Trophoblast cell (in vitro differentiated cells and primary cell): ENCODE results near the gene CUTC.

Source experiments
- DNase-seq, 2 donors: peaks; one replicate each; pipeline ENCODE4 v3.0.0-alpha.2; 2016
- H2AFZ ChIP-seq: 2 replicates; pipeline ENCODE4 v1.6.1; 2013; ENCODE audit warnings: low read length, moderate library complexity, mild to moderate bottlenecking; ENCODE audit not compliant: insufficient read depth, poor library complexity
- H2AK5ac ChIP-seq: 2 replicates; pipeline ENCODE4 v1.6.1; 2013; ENCODE audit warnings: mild to moderate bottlenecking, low read length
- H2BK120ac ChIP-seq: 2 replicates; pipeline ENCODE4 v1.6.1; 2013; ENCODE audit warnings: low read length, mild to moderate bottlenecking, moderate library complexity; ENCODE audit not compliant: insufficient read depth, poor library complexity
- H2BK12ac ChIP-seq: 2 replicates; pipeline ENCODE4 v1.6.1; 2013; ENCODE audit warnings: mild to moderate bottlenecking, low read length, moderate library complexity
- H2BK5ac ChIP-seq: 2 replicates; pipeline ENCODE4 v1.6.1; 2013; ENCODE audit warnings: low read length, low read depth, moderate library complexity, mild to moderate bottlenecking; ENCODE audit not compliant: poor library complexity
- H3K14ac ChIP-seq: 2 replicates; pipeline ENCODE4 v1.6.1; 2013; ENCODE audit warnings: mild to moderate bottlenecking, low read length
- H3K18ac ChIP-seq: 2 replicates; pipeline ENCODE4 v1.6.1; 2013; ENCODE audit warnings: mild to moderate bottlenecking, low read length
- H3K23ac ChIP-seq: 2 replicates; pipeline ENCODE4 v1.6.1; 2013; ENCODE audit warnings: low read length
- H3K27ac ChIP-seq: 2 replicates; pipeline ENCODE4 v1.5.1; 2013; ENCODE audit warnings: low read depth, mild to moderate bottlenecking, inconsistent platforms, low read length, moderate library complexity
- H3K27me3 ChIP-seq: 2 replicates; pipeline ENCODE4 v1.6.1; 2013; ENCODE audit warnings: inconsistent platforms, mild to moderate bottlenecking, low read length, moderate library complexity; ENCODE audit not compliant: insufficient read depth
- H3K36me3 ChIP-seq, 2 experiments: 1 replicate in 1 of 2; 2 replicates in 1 of 2; pipeline ENCODE4 v1.6.1; 2013; ENCODE audit warnings: low read length in 2 of 2, mild to moderate bottlenecking in 2 of 2, moderate library complexity in 1 of 2; ENCODE audit not compliant: insufficient read depth in 2 of 2, control insufficient read depth in 1 of 2
- H3K4ac ChIP-seq: 2 replicates; pipeline ENCODE4 v1.6.1; 2013; ENCODE audit warnings: low read depth, mild to moderate bottlenecking, low read length, moderate library complexity
- H3K4me1 ChIP-seq, 2 experiments: 1 replicate in 1 of 2; 2 replicates in 1 of 2; pipeline ENCODE4 v1.6.1; 2013; ENCODE audit warnings: low read length in 2 of 2, mild to moderate bottlenecking in 2 of 2, moderate library complexity in 1 of 2; ENCODE audit not compliant: insufficient read depth in 2 of 2, control insufficient read depth in 1 of 2
- H3K4me2 ChIP-seq: 2 replicates; pipeline ENCODE4 v1.6.1; 2013; ENCODE audit warnings: inconsistent platforms, mild to moderate bottlenecking, low read length, moderate library complexity
- H3K4me3 ChIP-seq: 2 replicates; pipeline ENCODE4 v1.5.1; 2013; ENCODE audit warnings: mild to moderate bottlenecking, low read depth, low read length, inconsistent platforms
- H3K79me1 ChIP-seq: one replicate; pipeline ENCODE4 v1.6.1; 2013; ENCODE audit warnings: low read length
- H3K79me2 ChIP-seq: 2 replicates; pipeline ENCODE4 v1.6.1; 2013; ENCODE audit warnings: low read length, mild to moderate bottlenecking; ENCODE audit not compliant: control insufficient read depth, insufficient read depth, poor library complexity
- H3K9ac ChIP-seq: 2 replicates; pipeline ENCODE4 v1.6.1; 2013; ENCODE audit warnings: mild to moderate bottlenecking, low read length
- H3K9me3 ChIP-seq: 2 replicates; pipeline ENCODE4 v1.6.1; 2013; ENCODE audit warnings: low read depth, mild to moderate bottlenecking, control low read depth, inconsistent platforms, low read length; ENCODE audit not compliant: insufficient read depth
- H4K12ac ChIP-seq: 2 replicates; pipeline ENCODE4 v1.6.1; 2013; ENCODE audit warnings: low read depth, mild to moderate bottlenecking, low read length, moderate library complexity
- H4K8ac ChIP-seq: 2 replicates; pipeline ENCODE4 v1.6.1; 2013; ENCODE audit warnings: low read depth, mild to moderate bottlenecking, low read length, moderate library complexity
- H4K91ac ChIP-seq: one replicate; pipeline ENCODE4 v1.6.1; 2013; ENCODE audit warnings: low read depth, mild to moderate bottlenecking, low read length, moderate library complexity
- WGBS: extraction: QIAGEN DNeasy Blood & Tissue Kit; methylation state at CpG from one replicate; pipeline ENCODE4 v1.1.7; 2013; ENCODE audit warnings: missing lambda C conversion rate; ENCODE audit not compliant: insufficient read length, insufficient coverage; ENCODE audit errors: extremely low coverage; 5-methylcytosine and 5-hydroxymethylcytosine counted together

The CUTC gene

GRCh38 chr10:99782447-99783286 is 50.6 kb downstream of the CUTC start, which contains the start of gene ABCC2:
Gene ABCC2 (plus strand): TSS chr10:99782640. CDS start chr10:99782845, 205 bp downstream.
- H2BK12ac ChIP-seq, result peak within 1 kb of the TSS; percentile 97
- H3K4ac ChIP-seq, result no peak within 1 kb of the TSS
- H3K9me3 ChIP-seq, result no peaks in the 10 kb centered on the region
- no peak within 1 kb of the TSS for H2AFZ ChIP-seq
- H4K8ac ChIP-seq, result no peak within 1 kb of the TSS
- no peak within 1 kb of the TSS for H2BK120ac ChIP-seq
- no peak within 1 kb of the TSS for H3K4me2 ChIP-seq
- H3K79me1 ChIP-seq, result peaks cover 16% of the 10 kb centered on the region
- H2AK5ac ChIP-seq, result peak within 1 kb of the TSS; percentile 77
- H3K36me3 ChIP-seq, result no peaks in the 10 kb centered on the region
- peaks cover 16 to 20% of the 10 kb centered on the region in 2 experiments for H3K4me1 ChIP-seq
- peak in 1 of 2 donors; percentile 18 for DNase-seq
- no peak within 1 kb of the TSS for H3K27ac ChIP-seq
- H3K27me3 ChIP-seq, result no peaks in the 10 kb centered on the region
- H2BK5ac ChIP-seq, result no peak within 1 kb of the TSS
- H3K79me2 ChIP-seq, result peaks cover 4% of the 10 kb centered on the region
- H3K14ac ChIP-seq, result peak within 1 kb of the TSS; percentile 60
- H3K23ac ChIP-seq, result no peak within 1 kb of the TSS
- WGBS, result no CpG with 5 or more reads among the region's 7 CpGs
- H4K12ac ChIP-seq, result no peak within 1 kb of the TSS
- H3K18ac ChIP-seq, result no peak within 1 kb of the TSS
- H3K9ac ChIP-seq, result no peak within 1 kb of the TSS
- H3K4me3 ChIP-seq, result no peak within 1 kb of the TSS
- H4K91ac ChIP-seq, result peak within 1 kb of the TSS; percentile 62

GRCh38 chr10:99784016-99784726 is 52.1 kb downstream of the CUTC start:
- Histone ChIP-seq H4K91ac (no peak overlapping the region), H4K8ac (no peak overlapping the region), H3K18ac (no peak overlapping the region), H3K4ac (no peak overlapping the region), H3K4me2 (no peak overlapping the region), H3K23ac (no peak overlapping the region), H2BK12ac (peak overlapping the region; percentile 58), H3K9ac (no peak overlapping the region), H2BK5ac (no peak overlapping the region), H3K79me2 (peaks cover 4% of the 10 kb centered on the region), H2AK5ac (no peak overlapping the region), H3K79me1 (peaks cover 16% of the 10 kb centered on the region), H2BK120ac (no peak overlapping the region), H3K27ac (no peak overlapping the region), H3K4me3 (no peak overlapping the region), H3K14ac (no peak overlapping the region), H4K12ac (no peak overlapping the region), H3K36me3 (no peaks in the 10 kb centered on the region), H2AFZ (no peak overlapping the region), H3K27me3 (no peaks in the 10 kb centered on the region), H3K9me3 (no peaks in the 10 kb centered on the region), H3K4me1 (peaks cover 13 to 15% of the 10 kb centered on the region in 2 experiments)
- DNase-seq, result peak; percentile 47 to 65
- no CpG with 5 or more reads among the region's 7 CpGs for WGBS

GRCh38 chr10:99784727-99785441 is 52.9 kb downstream of the CUTC start:
- WGBS, result no CpG with 5 or more reads among the region's 6 CpGs
- Histone ChIP-seq H2BK120ac (peak overlapping the region; percentile 36), H4K91ac (no peak overlapping the region), H2AFZ (no peak overlapping the region), H3K4ac (no peak overlapping the region), H3K79me1 (peaks cover 13% of the 10 kb centered on the region), H2BK12ac (peak overlapping the region; percentile 58), H3K14ac (no peak overlapping the region), H4K12ac (no peak overlapping the region), H2AK5ac (no peak overlapping the region), H3K4me1 (peaks cover 13% of the 10 kb centered on the region in 2 experiments), H3K9me3 (no peaks in the 10 kb centered on the region), H3K18ac (no peak overlapping the region), H4K8ac (no peak overlapping the region), H3K4me2 (no peak overlapping the region), H2BK5ac (no peak overlapping the region), H3K9ac (no peak overlapping the region), H3K27me3 (no peaks in the 10 kb centered on the region), H3K27ac (no peak overlapping the region), H3K23ac (no peak overlapping the region), H3K4me3 (no peak overlapping the region), H3K36me3 (no peaks in the 10 kb centered on the region), H3K79me2 (peaks cover 2% of the 10 kb centered on the region)
- no peak for DNase-seq

DNA sequence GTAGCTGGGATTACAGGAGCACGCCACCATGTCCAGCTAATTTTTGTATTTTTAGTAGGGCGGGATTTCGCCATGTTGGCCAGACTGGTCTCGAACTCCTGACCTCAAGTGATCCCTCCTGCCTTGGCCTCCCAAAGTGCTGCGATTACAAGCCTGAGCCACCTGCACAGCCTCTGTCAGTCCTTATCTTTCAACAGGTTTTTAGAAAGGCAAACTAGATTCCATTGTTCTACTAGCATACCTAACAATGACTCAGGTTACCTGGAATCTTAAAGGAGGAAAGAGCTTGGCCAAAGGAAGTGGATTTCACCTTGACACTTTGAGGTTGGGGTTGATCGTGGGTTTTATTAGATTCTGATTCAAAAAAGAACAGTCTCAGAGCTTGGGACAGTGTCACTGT is 53.6 kb downstream of the CUTC start:
- Histone ChIP-seq H2AK5ac (no peak overlapping the region), H3K4me2 (no peak overlapping the region), H3K18ac (no peak overlapping the region), H4K8ac (no peak overlapping the region), H3K36me3 (no peaks in the 10 kb centered on the region), H3K4me1 (peaks cover 13% of the 10 kb centered on the region in 2 experiments), H3K23ac (no peak overlapping the region), H3K14ac (no peak overlapping the region), H3K4me3 (no peak overlapping the region), H4K12ac (no peak overlapping the region), H2BK5ac (no peak overlapping the region), H3K27ac (no peak overlapping the region), H3K4ac (no peak overlapping the region), H3K27me3 (no peaks in the 10 kb centered on the region), H3K9ac (no peak overlapping the region), H2BK120ac (no peak overlapping the region), H2AFZ (no peak overlapping the region), H4K91ac (no peak overlapping the region), H3K79me1 (peaks cover 8% of the 10 kb centered on the region), H2BK12ac (no peak overlapping the region), H3K9me3 (no peaks in the 10 kb centered on the region), H3K79me2 (peaks cover 2% of the 10 kb centered on the region)
- no CpG with 5 or more reads among the region's 6 CpGs for WGBS
- DNase-seq, result peak; percentile 60 to 87
